Measurements from ENCODE around the gene ADRA2B. TPM values are rescaled to one million over a fixed set of nuclear protein-coding genes. Genes with fewer than 3 reads are reported as not detected.

ADRA2B gene
- total RNA-seq, 1 donor: under 0.01 TPM

- Histone ChIP-seq H3K27ac (ENCODE audit: low read depth, low read length) (no peak overlapping the region), H3K36me3 (ENCODE audit: insufficient read depth, low read length) (no peaks in the 10 kb centered on the region), H3K79me2 (ENCODE audit: insufficient read depth, low read length) (no peaks in the 10 kb centered on the region), H3K4me2 (ENCODE audit: insufficient read depth, low read length) (no peak overlapping the region), H3K9me3 (ENCODE audit: low read depth, low read length) (no peaks in the 10 kb centered on the region), H4K20me1 (ENCODE audit: insufficient read depth, low read length) (no peaks in the 10 kb centered on the region), H3K4me3 (ENCODE audit: insufficient read depth, low read length) (no peak overlapping the region), H3K27me3 (ENCODE audit: insufficient read depth, low read length) (peaks cover 75% of the 10 kb centered on the region), H2AFZ (ENCODE audit: low read length) (no peak overlapping the region), H3K4me1 (ENCODE audit: insufficient read depth, low read length) (no peaks in the 10 kb centered on the region)
- TF ChIP-seq CTCF (IDR thresholded peaks at IDR 0.05; ENCODE audit: extremely low read depth, low read depth, low read length): no peak
- peak; percentile 55 for DNase-seq (ENCODE audit: insufficient read length, low spot score, missing footprints)
These were observed 3.0 kb upstream of the ADRA2B start for GRCh38 chr2:96119389-96119751.

- peaks cover 75% of the 10 kb centered on the region for H3K27me3 ChIP-seq (ENCODE audit: insufficient read depth, low read length)
- H4K20me1 ChIP-seq (ENCODE audit: insufficient read depth, low read length): no peaks in the 10 kb centered on the region
- no peak overlapping the region for H3K4me3 ChIP-seq (ENCODE audit: insufficient read depth, low read length)
- no peaks in the 10 kb centered on the region for H3K9me3 ChIP-seq (ENCODE audit: low read depth, low read length)
- no peak overlapping the region for H2AFZ ChIP-seq (ENCODE audit: low read length)
- H3K4me1 ChIP-seq (ENCODE audit: insufficient read depth, low read length): no peaks in the 10 kb centered on the region
- H3K27ac ChIP-seq (ENCODE audit: low read depth, low read length): no peak overlapping the region
- DNase-seq (ENCODE audit: insufficient read length, low spot score, missing footprints): peak; percentile 80
- TF ChIP-seq CTCF (IDR thresholded peaks at IDR 0.05; ENCODE audit: extremely low read depth, low read depth, low read length): no peak
- no peaks in the 10 kb centered on the region for H3K79me2 ChIP-seq (ENCODE audit: insufficient read depth, low read length)
- H3K4me2 ChIP-seq (ENCODE audit: insufficient read depth, low read length): no peak overlapping the region
- H3K36me3 ChIP-seq (ENCODE audit: insufficient read depth, low read length): no peaks in the 10 kb centered on the region
These were observed 2.5 kb upstream of the ADRA2B start for GRCh38 chr2:96118698-96119388.

GRCh38 chr2:96117701-96118588, 1.6 kb upstream of the ADRA2B start:
- Histone ChIP-seq H3K27ac (ENCODE audit: low read depth, low read length) (no peak overlapping the region), H3K4me1 (ENCODE audit: insufficient read depth, low read length) (no peaks in the 10 kb centered on the region), H3K4me2 (ENCODE audit: insufficient read depth, low read length) (no peak overlapping the region), H3K27me3 (ENCODE audit: insufficient read depth, low read length) (peaks cover 70% of the 10 kb centered on the region), H3K9me3 (ENCODE audit: low read depth, low read length) (no peaks in the 10 kb centered on the region), H3K79me2 (ENCODE audit: insufficient read depth, low read length) (no peaks in the 10 kb centered on the region), H4K20me1 (ENCODE audit: insufficient read depth, low read length) (no peaks in the 10 kb centered on the region), H3K36me3 (ENCODE audit: insufficient read depth, low read length) (no peaks in the 10 kb centered on the region), H3K4me3 (ENCODE audit: insufficient read depth, low read length) (no peak overlapping the region), H2AFZ (ENCODE audit: low read length) (no peak overlapping the region)
- DNase-seq (ENCODE audit: insufficient read length, low spot score, missing footprints): peak; percentile 84
- no peak for TF ChIP-seq CTCF (IDR thresholded peaks at IDR 0.05; ENCODE audit: extremely low read depth, low read depth, low read length)

All from osteoblast (primary cell).